T-helper 2 cell treated with Interferon-gamma antibody and Interleukin-4, amounts not matched to agents 5 μg/mL and 100 μg/mL, for 36 hours (primary cell): Measurements from ENCODE around the gene YDJC.
"Not testable (repeated sequence)": the region's sequence is repeated elsewhere in the genome, so short reads cannot be mapped to it uniquely, and the experiment has no call there.

Experiments
- DNase-seq: peaks from one replicate; pipeline ENCODE4 v3.0.0; 2021; ENCODE audit warnings: low spot score
- H3K27ac Mint-ChIP-seq: one replicate; pipeline ENCODE4 v1.8.0; 2021; ENCODE audit warnings: mild to moderate bottlenecking, mixed read lengths
- H3K27me3 Mint-ChIP-seq: one replicate; pipeline ENCODE4 v1.8.0; 2021; ENCODE audit warnings: low read depth, mixed read lengths
- H3K36me3 Mint-ChIP-seq: one replicate; pipeline ENCODE4 v1.8.0; 2021; ENCODE audit warnings: low read depth, mixed read lengths
- H3K4me1 Mint-ChIP-seq: one replicate; pipeline ENCODE4 v1.8.0; 2021; ENCODE audit warnings: low read depth, mixed read lengths
- H3K4me3 Mint-ChIP-seq: one replicate; pipeline ENCODE4 v1.8.0; 2022; ENCODE audit warnings: mild to moderate bottlenecking, moderate library complexity, mixed read lengths
- H3K9me3 Mint-ChIP-seq: one replicate; pipeline ENCODE4 v1.8.0; 2021; ENCODE audit warnings: mixed read lengths

Gene YDJC

DNA sequence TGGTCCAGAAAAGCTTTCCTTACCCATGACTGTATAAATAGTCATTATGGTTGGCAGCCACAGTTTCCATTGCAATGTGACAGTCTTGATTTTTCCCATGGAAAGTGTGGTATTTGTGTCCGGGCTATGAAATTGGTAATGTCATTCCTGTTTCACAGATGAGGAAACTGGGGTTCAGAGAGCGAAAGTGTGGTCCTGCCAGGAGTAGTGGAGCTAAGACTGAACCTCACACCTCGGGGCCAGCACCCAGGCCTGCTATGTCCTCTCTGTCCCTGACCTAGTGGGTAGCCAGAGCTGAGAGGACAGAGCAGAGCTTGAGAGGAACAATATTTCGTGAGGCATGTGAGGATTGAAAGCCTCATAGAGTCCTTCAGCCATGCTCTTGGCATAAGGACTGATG is 1.2 kb upstream of the YDJC start:
- H3K4me3 Mint-ChIP-seq = peak overlapping the region; percentile 14
- peaks cover 19% of the 10 kb centered on the region for H3K36me3 Mint-ChIP-seq
- peak overlapping the region; percentile 68 for H3K27ac Mint-ChIP-seq
- H3K27me3 Mint-ChIP-seq = no peaks in the 10 kb centered on the region
- H3K9me3 Mint-ChIP-seq = no peaks in the 10 kb centered on the region
- DNase-seq = no peak
- peaks cover 29% of the 10 kb centered on the region for H3K4me1 Mint-ChIP-seq

DNA sequence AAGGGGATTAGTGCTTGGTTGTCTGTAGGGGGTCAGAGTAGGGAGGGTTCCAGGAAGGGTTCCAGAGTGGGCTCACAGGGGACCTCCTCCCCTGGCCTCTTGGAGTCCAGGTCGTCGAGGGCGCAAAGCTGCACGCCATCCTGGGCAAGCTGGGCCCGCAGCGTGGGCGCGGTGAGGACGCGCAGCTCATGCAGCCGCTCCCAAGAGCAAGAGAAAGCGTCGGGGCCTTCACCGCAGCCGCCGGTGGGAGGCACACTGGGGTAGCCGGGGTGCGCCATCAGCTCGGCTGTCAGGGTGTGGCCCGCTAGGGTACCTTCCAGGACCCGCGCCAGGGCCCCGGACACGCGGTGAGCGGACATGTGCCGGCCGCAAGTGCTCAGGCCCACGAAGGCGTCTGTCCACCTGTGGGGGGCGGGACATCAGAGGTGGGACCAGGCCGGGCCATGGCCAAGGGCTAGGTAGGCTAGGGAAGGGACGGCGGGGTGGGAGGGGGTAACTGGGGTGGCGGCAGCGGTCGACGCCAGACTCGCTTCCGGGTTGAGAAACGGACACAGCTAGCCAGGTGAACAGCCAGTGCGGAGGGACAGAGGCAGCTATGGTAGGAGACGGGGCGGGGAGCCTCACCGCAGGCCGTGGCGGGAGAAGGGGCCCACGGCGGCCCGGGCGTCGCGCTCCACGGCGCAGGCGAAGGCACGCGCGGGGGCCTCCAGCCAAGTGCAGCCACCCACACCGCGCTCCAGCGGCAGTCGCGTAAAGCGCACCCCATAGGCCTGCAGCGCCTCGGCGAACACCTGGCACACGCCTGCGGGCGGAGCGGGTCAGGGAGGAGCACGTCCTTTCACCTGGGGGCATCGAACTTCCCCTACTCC is 1.2 kb downstream of the YDJC start:
- peaks cover 22% of the 10 kb centered on the region for H3K36me3 Mint-ChIP-seq
- H3K4me1 Mint-ChIP-seq = peaks cover 30% of the 10 kb centered on the region
- H3K27ac Mint-ChIP-seq = peak overlapping the region; percentile 73
- no peaks in the 10 kb centered on the region for H3K27me3 Mint-ChIP-seq
- DNase-seq = no peak
- H3K4me3 Mint-ChIP-seq = peak overlapping the region; percentile 91
- no peaks in the 10 kb centered on the region for H3K9me3 Mint-ChIP-seq

DNA sequence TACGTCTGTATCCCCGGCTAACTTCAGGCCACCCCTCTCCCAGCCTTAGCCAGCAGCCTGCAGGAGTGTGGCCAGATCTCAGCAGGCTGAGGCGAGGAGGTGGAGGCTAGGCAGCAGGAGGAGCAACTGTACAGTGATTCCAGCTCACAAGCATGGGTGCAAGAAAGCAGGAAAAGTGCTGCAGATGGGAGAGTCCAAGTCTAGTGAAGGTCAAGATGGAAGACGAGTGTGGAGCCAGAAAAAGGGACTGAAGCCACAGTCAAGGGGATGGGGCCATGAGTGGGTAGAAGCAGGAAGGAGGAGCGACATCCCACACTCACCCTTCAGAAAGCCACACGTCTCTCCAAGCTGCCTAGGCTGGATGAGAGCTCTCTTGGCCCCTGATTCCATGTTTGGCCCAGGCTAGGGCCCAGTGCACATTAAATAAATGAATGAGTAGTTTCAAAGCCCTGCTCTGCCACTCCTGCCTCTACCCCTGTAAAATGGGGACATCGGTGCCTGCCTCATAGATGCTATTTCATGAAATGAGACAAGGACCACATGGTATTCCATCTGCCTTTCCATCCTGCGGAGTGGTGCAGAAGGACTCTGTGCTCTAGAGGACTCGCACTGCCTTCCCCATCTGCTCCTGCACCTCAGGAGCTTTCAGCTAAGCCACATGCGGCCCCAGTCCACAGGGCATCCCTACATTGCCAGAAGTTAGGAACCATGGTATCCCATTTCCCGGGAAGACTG is 2.9 kb downstream of the YDJC start:
- peaks cover 35% of the 10 kb centered on the region for H3K36me3 Mint-ChIP-seq
- H3K27ac Mint-ChIP-seq = peak overlapping the region; percentile 72
- DNase-seq = no peak
- peaks cover 26% of the 10 kb centered on the region for H3K4me1 Mint-ChIP-seq
- peak overlapping the region; percentile 41 for H3K4me3 Mint-ChIP-seq
- H3K9me3 Mint-ChIP-seq = no peaks in the 10 kb centered on the region
- H3K27me3 Mint-ChIP-seq = no peaks in the 10 kb centered on the region

DNA sequence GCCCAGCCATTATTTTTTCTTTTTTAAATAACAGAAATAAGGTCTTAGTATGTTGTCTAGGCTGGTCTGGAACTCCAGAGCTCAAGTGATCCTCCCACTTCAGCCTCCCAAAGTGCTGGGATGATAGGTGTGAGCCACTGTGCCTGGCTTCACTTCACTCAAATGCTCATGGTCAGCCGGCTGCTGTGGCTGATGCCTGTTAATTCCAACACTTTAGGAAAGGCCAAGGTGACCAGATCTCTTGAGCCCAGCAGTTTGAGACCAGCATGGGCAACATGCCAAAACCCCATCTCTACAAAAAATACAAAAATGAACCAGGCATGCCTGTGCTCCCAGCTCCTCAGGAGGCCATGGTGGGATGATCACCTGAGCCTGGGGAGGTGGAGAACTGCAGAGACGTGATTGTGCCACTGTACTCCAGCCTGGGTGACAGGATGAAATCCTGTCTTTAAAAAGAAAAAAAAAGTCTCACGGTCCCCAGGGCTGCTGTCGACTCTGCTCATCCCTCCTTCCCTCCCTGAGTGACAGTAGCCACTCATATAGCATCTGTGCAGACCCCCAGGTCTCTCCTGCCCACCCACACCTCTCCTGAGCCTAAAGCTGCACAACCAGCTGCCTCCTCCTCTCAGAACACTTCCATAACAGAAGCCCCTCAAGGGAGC is 3.6 kb downstream of the YDJC start:
- H3K4me1 Mint-ChIP-seq = peaks cover 24% of the 10 kb centered on the region
- H3K4me3 Mint-ChIP-seq = peak overlapping the region; percentile 41
- H3K27ac Mint-ChIP-seq = peak overlapping the region; percentile 72
- peaks cover 37% of the 10 kb centered on the region for H3K36me3 Mint-ChIP-seq
- no peaks in the 10 kb centered on the region for H3K27me3 Mint-ChIP-seq
- DNase-seq = no peak
- H3K9me3 Mint-ChIP-seq = no peaks in the 10 kb centered on the region

DNA sequence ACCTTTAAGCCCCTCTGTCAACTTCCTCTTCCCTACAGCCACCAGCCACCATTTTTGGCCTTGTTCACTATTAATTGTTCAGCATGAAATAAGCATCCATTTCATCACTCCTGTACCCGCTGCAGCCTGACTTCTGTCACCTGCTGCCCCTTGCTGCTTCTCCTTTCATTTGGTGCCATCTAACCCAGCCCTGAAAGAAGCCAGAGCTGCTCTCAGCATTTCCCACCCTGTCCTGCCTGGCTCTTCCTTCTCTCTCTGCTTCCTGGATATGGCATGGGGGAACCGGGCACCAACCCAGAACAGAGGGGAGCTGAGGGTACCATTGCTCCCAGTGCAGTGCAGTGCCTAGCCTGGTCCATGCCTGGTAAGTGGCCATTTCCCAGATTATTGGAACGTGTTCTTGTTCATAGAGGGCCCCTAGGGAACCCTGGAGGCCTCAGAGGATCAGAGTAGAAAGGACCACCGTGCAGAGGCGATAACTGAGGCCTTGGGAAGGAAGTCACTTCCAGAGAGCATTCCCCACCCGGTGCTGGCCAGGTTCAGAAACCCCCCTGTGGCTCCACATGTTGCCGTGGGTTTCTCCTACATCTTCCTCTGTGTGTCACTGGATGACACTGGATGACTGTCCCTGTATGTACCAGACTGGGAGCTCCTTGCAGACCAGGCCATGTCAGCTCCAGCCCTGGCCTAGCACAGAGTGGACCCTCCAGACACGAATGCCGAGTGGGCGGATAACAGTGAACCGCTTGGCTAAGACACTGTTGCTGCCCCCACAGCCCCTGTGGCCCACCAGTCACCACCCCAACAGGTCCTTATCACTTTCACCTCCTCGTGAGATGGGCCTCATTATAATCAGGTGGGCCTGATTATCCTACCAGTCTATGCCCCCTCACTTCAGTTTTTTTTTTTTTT is 4.7 kb downstream of the YDJC start:
- DNase-seq = no peak
- H3K27me3 Mint-ChIP-seq = no peaks in the 10 kb centered on the region
- peak overlapping the region; percentile 6 for H3K27ac Mint-ChIP-seq
- no peaks in the 10 kb centered on the region for H3K9me3 Mint-ChIP-seq
- H3K4me3 Mint-ChIP-seq = no peak overlapping the region
- peaks cover 37% of the 10 kb centered on the region for H3K36me3 Mint-ChIP-seq
- peaks cover 16% of the 10 kb centered on the region for H3K4me1 Mint-ChIP-seq

DNA sequence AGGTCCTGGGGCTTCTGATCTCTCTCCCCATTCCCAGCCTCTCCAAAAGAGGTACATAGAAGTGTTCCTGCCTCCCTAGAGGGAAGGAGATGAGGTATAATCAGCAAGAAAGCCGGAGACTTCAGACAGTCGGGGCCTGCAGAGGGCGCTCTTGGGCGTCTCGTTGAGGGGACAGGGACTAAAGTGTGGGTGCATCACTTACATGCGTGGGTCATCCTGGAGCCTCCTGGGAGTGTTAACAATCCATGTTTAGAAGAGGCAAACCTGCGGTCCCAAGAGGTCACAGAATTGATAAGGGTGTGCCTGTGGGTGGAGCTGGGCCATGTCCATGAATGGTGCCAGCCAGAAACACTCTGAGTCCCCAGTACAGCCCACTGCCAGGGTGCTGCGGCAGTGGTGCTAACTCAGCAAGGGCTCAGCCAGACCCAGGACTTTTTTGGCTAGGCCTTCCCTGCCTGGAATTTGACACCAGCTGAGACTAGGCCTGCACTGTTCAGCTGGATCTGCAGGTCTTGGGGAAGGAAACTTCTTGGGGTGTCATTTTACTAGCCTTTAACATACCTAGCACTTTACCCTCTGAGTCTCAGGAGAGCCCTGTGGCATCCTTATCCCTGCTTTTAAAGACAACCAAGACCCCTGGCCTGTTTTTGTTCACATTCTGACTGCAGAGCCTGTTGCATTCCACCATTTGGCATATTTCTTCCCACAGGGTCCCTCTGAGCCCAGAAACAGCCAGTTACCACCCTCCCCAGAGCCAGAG is 5.5 kb downstream of the YDJC start:
- H3K27me3 Mint-ChIP-seq = no peaks in the 10 kb centered on the region
- peaks cover 16% of the 10 kb centered on the region for H3K4me1 Mint-ChIP-seq
- no peak for DNase-seq
- peak overlapping the region; percentile 6 for H3K27ac Mint-ChIP-seq
- H3K4me3 Mint-ChIP-seq = no peak overlapping the region
- no peaks in the 10 kb centered on the region for H3K9me3 Mint-ChIP-seq
- H3K36me3 Mint-ChIP-seq = peaks cover 37% of the 10 kb centered on the region

DNA sequence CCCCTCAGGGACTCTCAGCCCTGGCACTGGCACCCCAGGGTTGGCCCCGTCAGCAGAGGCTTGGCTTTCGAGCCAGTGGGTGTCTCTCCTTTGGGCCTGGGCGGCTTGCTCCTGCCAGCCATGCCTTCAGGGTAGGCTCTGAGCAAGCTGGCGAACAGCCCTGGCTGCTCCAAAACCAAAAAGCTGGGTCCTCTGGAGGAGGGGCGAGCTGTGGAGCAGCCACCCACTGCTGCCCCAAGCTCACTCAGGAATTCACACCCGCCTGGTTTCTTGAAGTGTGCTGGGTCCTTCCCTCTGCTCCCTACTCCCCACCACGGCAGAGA is 6.2 kb downstream of the YDJC start:
- DNase-seq = no peak
- H3K9me3 Mint-ChIP-seq = no peaks in the 10 kb centered on the region
- no peak overlapping the region for H3K4me3 Mint-ChIP-seq
- H3K27ac Mint-ChIP-seq = no peak overlapping the region
- H3K27me3 Mint-ChIP-seq = no peaks in the 10 kb centered on the region
- H3K36me3 Mint-ChIP-seq = peaks cover 35% of the 10 kb centered on the region
- H3K4me1 Mint-ChIP-seq = peaks cover 13% of the 10 kb centered on the region

DNA sequence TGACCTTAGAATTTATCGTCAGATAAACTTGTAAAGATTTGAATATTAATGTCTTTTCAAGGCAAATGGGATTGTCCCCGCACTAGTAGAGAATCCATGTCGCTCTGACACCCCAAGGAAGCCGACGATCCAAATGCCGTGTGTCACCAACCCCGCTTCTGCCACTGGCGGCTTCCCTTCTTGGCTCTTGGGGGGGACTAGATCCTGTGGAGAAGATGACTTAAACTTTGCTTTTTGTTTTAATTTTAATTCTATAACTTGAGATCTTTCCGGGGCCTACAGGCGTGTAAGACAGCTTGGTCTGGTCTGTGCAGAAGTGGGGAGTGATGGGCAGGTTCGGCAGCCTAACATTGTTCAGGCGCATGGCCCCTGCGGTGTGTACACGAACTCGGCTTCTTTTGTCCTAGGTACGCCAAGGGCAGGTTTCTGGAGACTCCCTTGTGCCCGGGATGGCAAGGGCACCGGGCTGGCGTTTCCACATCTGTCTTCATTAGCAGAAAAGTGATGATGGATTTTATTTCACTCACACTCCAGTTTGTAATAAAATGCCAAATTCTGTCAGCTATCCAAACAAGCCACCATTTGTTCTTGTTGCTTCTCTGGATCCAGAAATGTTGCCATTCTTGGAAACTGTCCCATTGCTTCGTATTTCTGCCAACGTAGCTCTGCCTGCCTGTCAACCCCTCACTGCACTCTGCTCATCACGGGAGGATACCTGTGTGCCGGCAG is 6.7 kb downstream of the YDJC start:
- H3K36me3 Mint-ChIP-seq = peaks cover 32% of the 10 kb centered on the region
- no peak overlapping the region for H3K4me3 Mint-ChIP-seq
- no peak for DNase-seq
- H3K27ac Mint-ChIP-seq = no peak overlapping the region
- no peaks in the 10 kb centered on the region for H3K27me3 Mint-ChIP-seq
- no peaks in the 10 kb centered on the region for H3K9me3 Mint-ChIP-seq
- H3K4me1 Mint-ChIP-seq = peaks cover 10% of the 10 kb centered on the region

DNA sequence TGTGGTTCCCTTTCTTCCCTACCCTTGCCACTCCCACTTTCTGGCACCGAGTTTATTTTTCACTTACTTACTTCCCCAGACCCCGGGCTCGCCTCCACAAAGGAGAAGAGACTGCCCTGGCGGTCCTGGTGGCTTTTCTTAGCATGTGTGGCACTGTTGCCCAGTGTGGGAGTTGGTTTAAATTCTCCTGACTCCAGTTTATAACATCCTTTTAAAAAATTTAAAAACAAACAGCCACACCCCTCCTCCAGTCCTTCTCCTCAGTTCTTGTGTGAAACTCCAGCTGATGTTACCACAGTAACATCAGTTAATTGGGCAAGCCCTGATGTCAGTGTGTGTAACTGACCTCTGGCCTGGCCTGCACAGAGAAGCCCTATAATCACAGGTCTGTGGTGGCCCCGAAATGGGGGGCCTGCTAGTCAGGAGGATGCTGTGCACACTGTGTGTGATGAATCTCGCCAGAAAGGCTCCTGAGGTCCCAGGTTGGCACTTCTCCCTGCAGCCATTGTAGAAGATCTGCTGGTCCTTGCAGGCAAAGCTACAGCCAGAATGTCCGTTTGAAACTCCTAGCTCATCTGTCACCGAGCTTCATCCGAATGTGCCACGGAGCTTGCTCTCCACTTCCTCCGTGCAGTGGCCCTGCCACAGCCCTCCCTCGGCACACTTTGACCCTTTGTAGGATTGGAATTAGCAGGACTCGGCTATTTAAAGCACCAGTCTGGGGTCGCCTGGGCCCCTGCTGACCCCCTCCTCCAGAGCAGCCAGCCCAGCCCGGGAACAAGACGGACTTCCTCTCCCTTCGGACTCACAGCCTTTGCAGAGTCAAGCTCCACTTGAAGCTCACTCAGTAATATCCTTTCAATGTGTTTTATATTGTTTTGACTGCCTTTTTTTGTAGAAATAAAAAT is 7.6 kb downstream of the YDJC start:
- Mint-ChIP-seq H3K27me3 (no peaks in the 10 kb centered on the region), H3K4me3 (no peak overlapping the region), H3K36me3 (peaks cover 26% of the 10 kb centered on the region), H3K27ac (no peak overlapping the region), H3K9me3 (no peaks in the 10 kb centered on the region), H3K4me1 (peaks cover 8% of the 10 kb centered on the region)
- DNase-seq = no peak

DNA sequence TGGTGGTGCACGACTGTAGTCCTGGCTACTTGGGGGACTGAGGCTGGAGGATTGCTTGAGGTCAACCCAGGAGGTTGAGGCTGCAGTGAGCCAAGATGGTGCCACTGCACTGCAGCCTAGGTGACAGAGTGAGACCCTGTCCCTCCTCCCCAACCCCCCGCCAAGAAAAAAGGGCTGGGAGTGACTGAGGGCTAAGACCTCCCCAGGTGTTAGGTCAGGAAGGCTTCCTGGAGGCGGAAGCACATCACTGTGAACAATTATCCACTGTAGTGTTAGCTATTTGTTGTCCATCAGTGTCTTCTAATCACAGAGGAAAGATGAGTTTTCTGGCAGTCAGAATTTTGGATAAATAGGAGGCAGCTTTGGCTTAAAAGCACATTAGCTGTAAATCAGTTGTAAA is 8.8 kb downstream of the YDJC start:
- Mint-ChIP-seq H3K9me3 (no peaks in the 10 kb centered on the region), H3K36me3 (peaks cover 20% of the 10 kb centered on the region), H3K4me3 (no peak overlapping the region), H3K27me3 (no peaks in the 10 kb centered on the region), H3K4me1 (peaks cover 3% of the 10 kb centered on the region), H3K27ac (no peak overlapping the region)
- DNase-seq = no peak

DNA sequence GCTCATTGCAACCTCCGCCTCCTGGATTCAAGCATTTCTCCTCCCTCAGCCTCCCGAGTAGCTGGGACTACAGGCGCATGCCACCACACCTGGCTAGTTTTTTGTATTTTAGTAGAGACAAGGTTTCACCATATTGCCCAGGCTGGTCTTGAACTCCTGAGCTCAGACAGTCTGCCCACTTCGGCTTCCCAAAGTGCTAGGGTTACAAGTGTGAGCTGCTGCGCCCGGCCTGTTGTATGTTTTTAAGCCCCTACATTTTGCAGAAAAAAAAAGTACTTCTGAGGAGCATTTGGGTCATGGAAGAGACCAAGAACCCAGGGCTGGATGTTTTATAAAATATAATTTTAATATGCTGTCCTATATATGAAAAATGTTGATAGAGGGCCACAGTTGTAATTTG is 12.5 kb downstream of the YDJC start:
- H3K4me1 Mint-ChIP-seq, H3K27me3 Mint-ChIP-seq, H3K9me3 Mint-ChIP-seq, H3K27ac Mint-ChIP-seq, DNase-seq, H3K4me3 Mint-ChIP-seq: not testable (repeated sequence)
- H3K36me3 Mint-ChIP-seq = peaks cover 20% of the 10 kb centered on the region

DNA sequence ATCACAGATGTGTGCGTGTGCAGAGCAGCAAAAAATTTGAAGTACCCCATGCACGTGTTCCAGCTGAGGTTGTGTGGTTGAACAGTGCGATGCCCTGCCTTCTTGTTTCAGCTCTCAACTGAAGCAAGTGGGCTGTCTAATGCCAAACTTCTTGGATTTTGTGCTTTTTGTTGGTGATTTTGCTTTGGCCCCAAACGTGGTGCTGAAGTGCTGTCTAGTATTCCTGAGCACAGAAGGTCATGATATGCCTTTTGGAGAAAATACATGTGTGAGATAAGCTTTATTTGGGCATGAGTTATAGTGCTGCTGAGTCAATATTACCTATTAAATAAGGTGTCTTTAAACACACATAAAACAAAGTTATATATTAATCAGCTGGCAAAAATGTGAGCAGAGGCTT is 14.1 kb downstream of the YDJC start:
- Mint-ChIP-seq H3K4me3 (no peak overlapping the region), H3K27me3 (no peaks in the 10 kb centered on the region), H3K9me3 (no peaks in the 10 kb centered on the region), H3K4me1 (peaks cover 5% of the 10 kb centered on the region), H3K36me3 (peaks cover 22% of the 10 kb centered on the region), H3K27ac (no peak overlapping the region)
- DNase-seq = no peak
